AG10803 (cell line): ENCODE measurements around the gene PAQR7.

Experiments
- DNase-seq: peaks from one replicate; pipeline ENCODE4 v3.0.0; 2010; ENCODE audit warnings: low read depth
- H3K4me3 ChIP-seq: 2 replicates; pipeline ENCODE4 v1.5.1; 2011; ENCODE audit warnings: mild to moderate bottlenecking, low read length, control low read depth
- CTCF ChIP-seq: conservative IDR thresholded peaks from 2 replicates; pipeline ENCODE4 v1.5.1; 2011; ENCODE audit warnings: mild to moderate bottlenecking, low read length, control low read depth, inconsistent platforms

PAQR7 gene

GRCh38 chr1:25873120-25873519 lies 2.4 kb downstream of the PAQR7 start:
- no peak for DNase-seq
- no peak overlapping the region for H3K4me3 ChIP-seq
- no peak for TF ChIP-seq CTCF

- DNase-seq = no peak
- no peak for TF ChIP-seq CTCF
These were observed 2.8 kb downstream of the PAQR7 start for GRCh38 chr1:25872713-25873112.

GRCh38 chr1:25871704-25872494 lies 3.6 kb downstream of the PAQR7 start:
- no peak for TF ChIP-seq CTCF
- no peak overlapping the region for H3K4me3 ChIP-seq
- peak; percentile 23 for DNase-seq

More at GRCh38 chr1:25872713-25873112, 2.8 kb downstream of the PAQR7 start:
- H3K4me3 ChIP-seq = no peak overlapping the region

DNA sequence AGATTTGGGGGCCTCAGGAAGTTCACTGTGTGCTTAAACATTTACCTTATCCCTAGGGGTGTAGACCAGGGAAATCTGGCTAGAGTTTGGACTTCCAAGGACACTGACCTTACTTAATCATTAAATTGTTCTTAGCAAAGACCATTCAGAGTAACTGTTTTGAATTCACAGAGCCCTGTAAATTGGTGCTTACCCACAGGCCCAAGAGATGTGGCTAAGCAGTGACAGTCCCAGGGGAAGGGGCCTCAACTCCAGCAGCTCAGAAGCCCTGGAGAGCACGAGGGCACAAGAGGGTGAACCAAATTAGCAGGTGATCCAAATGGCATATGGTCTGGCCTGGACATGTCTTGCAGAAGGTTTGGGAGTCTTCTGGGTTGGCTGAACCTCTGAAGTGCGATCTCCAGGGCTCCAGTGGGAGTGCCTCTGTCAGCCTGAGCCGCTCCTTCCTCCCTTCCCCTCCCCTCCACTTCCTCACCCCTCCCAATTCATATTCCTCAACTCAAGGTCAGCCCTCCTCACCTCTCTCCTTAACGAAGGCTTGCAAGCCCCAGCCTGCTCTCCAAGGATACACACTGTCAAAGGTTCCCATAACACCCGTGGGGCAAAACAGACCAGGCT lies 4.3 kb downstream of the PAQR7 start:
- H3K4me3 ChIP-seq = no peak overlapping the region
- DNase-seq = no peak
- no peak for TF ChIP-seq CTCF

DNA sequence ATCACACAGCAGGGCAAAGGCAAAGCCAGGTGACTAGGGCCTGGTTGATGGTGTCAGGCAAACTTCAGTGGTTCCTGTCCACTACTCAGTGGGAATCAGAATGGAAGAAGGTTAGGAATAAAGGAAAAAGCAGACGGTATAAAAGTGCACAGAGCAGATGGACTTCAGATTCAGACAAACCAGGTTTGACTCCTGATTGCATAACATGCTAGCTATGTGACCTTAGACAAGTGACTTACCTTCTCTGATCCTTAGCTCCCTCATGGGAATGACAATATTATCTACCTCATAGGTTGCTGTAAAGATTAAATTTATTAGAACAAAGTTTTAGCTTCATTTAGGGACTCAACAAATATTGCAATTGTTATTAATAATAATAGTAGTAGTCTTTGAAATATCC lies 4.9 kb downstream of the PAQR7 start:
- no peak for TF ChIP-seq CTCF
- DNase-seq = no peak

GRCh38 chr1:25869909-25870606 lies 5.5 kb downstream of the PAQR7 start:
- no peak overlapping the region for H3K4me3 ChIP-seq
- TF ChIP-seq CTCF = no peak
- DNase-seq = no peak

More for the DNA sequence above, 4.9 kb downstream of the PAQR7 start:
- H3K4me3 ChIP-seq = no peak overlapping the region
